Mesenchymal stem cell (in vitro differentiated cells and primary cell): ENCODE data around the gene LYPD6B.
A peak's percentile ranks its signal among the peaks of the same experiment; 100 is the strongest.

Experiments used
- DNase-seq: peaks from one replicate; pipeline ENCODE4 v3.0.0-alpha.2; 2013
- H2AFZ ChIP-seq: one replicate; pipeline ENCODE4 v1.6.1; 2013; ENCODE audit warnings: low read depth, mild to moderate bottlenecking, control low read depth, inconsistent platforms, low read length, moderate library complexity
- H2AK5ac ChIP-seq: 2 replicates; pipeline ENCODE4 v1.6.1; 2013; ENCODE audit warnings: low read length, moderate library complexity, mild to moderate bottlenecking, inconsistent platforms; ENCODE audit not compliant: severe bottlenecking
- H2BK120ac ChIP-seq: one replicate; pipeline ENCODE4 v1.6.1; 2013; ENCODE audit warnings: low read depth, mild to moderate bottlenecking, inconsistent platforms, low read length, moderate library complexity
- H2BK12ac ChIP-seq, 2 experiments: one replicate each; pipeline ENCODE4 v1.6.1; 2013; ENCODE audit warnings: inconsistent platforms in 2 of 2, low read length in 2 of 2, mild to moderate bottlenecking in 2 of 2, moderate library complexity in 2 of 2, control low read depth in 1 of 2
- H2BK15ac ChIP-seq: one replicate; pipeline ENCODE4 v1.6.1; 2013; ENCODE audit warnings: mild to moderate bottlenecking, low read depth, inconsistent platforms; ENCODE audit not compliant: poor library complexity, severe bottlenecking
- H2BK5ac ChIP-seq: 2 replicates; pipeline ENCODE4 v1.6.1; 2013; ENCODE audit warnings: low read depth, mild to moderate bottlenecking, low read length, control low read depth, inconsistent platforms; ENCODE audit not compliant: poor library complexity, severe bottlenecking
- H3K14ac ChIP-seq, 2 experiments: one replicate each; pipeline ENCODE4 v1.6.1; 2013; ENCODE audit warnings: inconsistent platforms in 2 of 2, low read length in 2 of 2, control low read depth in 1 of 2, mild to moderate bottlenecking in 1 of 2, moderate library complexity in 1 of 2
- H3K18ac ChIP-seq, 2 experiments: one replicate each; pipeline ENCODE4 v1.6.1; 2013; ENCODE audit warnings: inconsistent platforms in 2 of 2, low read length in 2 of 2, control low read depth in 1 of 2, low read depth in 1 of 2, mild to moderate bottlenecking in 1 of 2
- H3K23ac ChIP-seq, 2 experiments: one replicate each; pipeline ENCODE4 v1.6.1; 2013; ENCODE audit warnings: inconsistent platforms in 2 of 2, low read length in 2 of 2, mild to moderate bottlenecking in 2 of 2, moderate library complexity in 2 of 2, control low read depth in 1 of 2
- H3K27ac ChIP-seq: 2 replicates; pipeline ENCODE4 v1.5.1; 2013; ENCODE audit warnings: mild to moderate bottlenecking, moderate library complexity, low read length, control low read depth, inconsistent platforms; ENCODE audit not compliant: poor library complexity, severe bottlenecking
- H3K27me3 ChIP-seq, 2 experiments: 2 replicates each; pipeline versions ENCODE4 v1.6.1 to v1.7.0; 2013; ENCODE audit warnings: low read length in 2 of 2, mild to moderate bottlenecking in 2 of 2, moderate library complexity in 2 of 2, control low read depth in 1 of 2, inconsistent platforms in 1 of 2; ENCODE audit not compliant: control insufficient read depth in 1 of 2, insufficient read depth in 1 of 2
- H3K36me3 ChIP-seq, 2 experiments: 2 replicates each; pipeline versions ENCODE4 v1.6.1 to v1.7.0; 2013; ENCODE audit warnings: low read length in 2 of 2, control low read depth in 1 of 2, inconsistent platforms in 1 of 2, low read depth in 1 of 2, mild to moderate bottlenecking in 1 of 2; ENCODE audit not compliant: insufficient read depth in 2 of 2, control insufficient read depth in 1 of 2
- H3K4ac ChIP-seq, 2 experiments: one replicate each; pipeline ENCODE4 v1.6.1; 2013; ENCODE audit warnings: inconsistent platforms in 2 of 2, low read length in 2 of 2, mild to moderate bottlenecking in 2 of 2, moderate library complexity in 2 of 2, control low read depth in 1 of 2, low read depth in 1 of 2
- H3K4me1 ChIP-seq: 2 replicates; pipeline ENCODE4 v1.6.1; 2013; ENCODE audit warnings: low read depth, low read length, control low read depth; ENCODE audit not compliant: control insufficient read depth, insufficient read depth
- H3K4me2 ChIP-seq: 2 replicates; pipeline ENCODE4 v1.6.1; 2013; ENCODE audit warnings: low read length, mild to moderate bottlenecking, inconsistent platforms; ENCODE audit not compliant: poor library complexity, severe bottlenecking
- H3K4me3 ChIP-seq, 2 experiments: 2 replicates each; pipeline versions ENCODE4 v1.5.1 to v1.7.0; 2013; ENCODE audit warnings: low read length in 2 of 2, mild to moderate bottlenecking in 2 of 2, control low read depth in 1 of 2, low read depth in 1 of 2; ENCODE audit not compliant: insufficient read depth in 1 of 2
- H3K79me1 ChIP-seq: replicated peaks from 2 replicates; pipeline ENCODE4 v1.6.1; 2013; ENCODE audit warnings: mild to moderate bottlenecking, control low read depth, low read length, inconsistent platforms; ENCODE audit not compliant: poor library complexity, severe bottlenecking
- H3K9ac ChIP-seq: 2 replicates; pipeline ENCODE4 v1.7.0; 2013; ENCODE audit warnings: mild to moderate bottlenecking, low read length, moderate library complexity
- H3K9me3 ChIP-seq: 2 replicates; pipeline ENCODE4 v1.7.0; 2013; ENCODE audit warnings: mild to moderate bottlenecking, low read length; ENCODE audit not compliant: control insufficient read depth
- H4K8ac ChIP-seq: one replicate; pipeline ENCODE4 v1.6.1; 2013; ENCODE audit warnings: inconsistent platforms, mild to moderate bottlenecking, low read length, moderate library complexity
- H4K91ac ChIP-seq: one replicate; pipeline ENCODE4 v1.6.1; 2013; ENCODE audit warnings: mild to moderate bottlenecking, low read length, inconsistent platforms
- WGBS: methylation state at CpG from one replicate; pipeline ENCODE4 v1.1.7; 2013; ENCODE audit warnings: mixed read lengths; 5-methylcytosine and 5-hydroxymethylcytosine counted together

The LYPD6B gene

DNA sequence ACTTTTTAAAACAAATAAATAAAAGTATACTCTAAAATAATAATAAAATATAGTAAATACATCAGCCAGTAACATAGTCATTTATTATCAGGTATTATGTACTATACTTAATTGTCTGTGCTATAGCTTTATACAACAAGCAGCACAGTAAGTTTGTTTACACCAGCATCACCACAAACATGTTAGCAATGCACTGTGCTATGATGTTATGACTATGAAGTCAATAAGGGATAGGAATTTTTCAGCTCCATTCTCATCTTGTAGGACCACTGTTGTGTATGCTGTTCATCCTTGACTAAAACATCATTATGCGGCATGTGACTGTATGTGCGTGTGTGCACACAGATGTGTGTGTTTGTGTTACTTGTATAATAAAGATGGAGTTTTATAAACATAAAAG, 137.5 kb downstream of the LYPD6B start:
- Histone ChIP-seq H2BK5ac (no peak overlapping the region), H3K14ac (no peak overlapping the region), H3K9me3 (peaks cover 3% of the 10 kb centered on the region), H2AFZ (no peak overlapping the region), H4K8ac (no peak overlapping the region), H3K27ac (no peak overlapping the region), H2BK12ac (no peak overlapping the region), H3K4me1 (no peaks in the 10 kb centered on the region), H3K4me2 (no peak overlapping the region), H3K9ac (no peak overlapping the region), H3K79me1 (no peaks in the 10 kb centered on the region), H3K4ac (no peak overlapping the region), H2AK5ac (no peak overlapping the region), H2BK15ac (no peak overlapping the region), H4K91ac (no peak overlapping the region), H3K4me3 (no peak overlapping the region), H2BK120ac (no peak overlapping the region), H3K36me3 (no peaks in the 10 kb centered on the region), H3K23ac (no peak overlapping the region), H3K18ac (no peak overlapping the region), H3K27me3 (peaks cover 0 to 3% of the 10 kb centered on the region in 2 experiments)
- peak; percentile 71 for DNase-seq
- 82% methylated on average over 2 of the region's 2 CpGs for WGBS

DNA sequence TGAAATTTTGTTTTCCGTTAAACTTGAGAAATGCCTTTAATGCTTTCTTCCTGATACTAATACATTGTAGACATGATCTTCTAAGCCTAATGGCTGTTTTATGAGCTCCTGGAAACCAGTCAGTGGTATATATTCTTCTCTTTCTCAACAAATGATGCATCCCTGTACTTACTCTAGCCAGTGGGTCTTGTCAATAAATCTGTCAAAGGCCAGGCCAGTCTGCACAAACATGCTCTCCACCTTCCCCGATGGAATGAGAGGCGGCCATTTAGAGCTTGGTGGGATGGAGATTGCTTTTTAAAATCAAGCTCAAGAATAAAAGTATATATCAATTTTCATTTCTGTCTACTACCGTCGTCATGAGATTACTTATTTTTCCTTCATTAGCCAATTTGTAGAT, 140.1 kb downstream of the LYPD6B start:
- no peak overlapping the region for H4K91ac ChIP-seq
- H4K8ac ChIP-seq: no peak overlapping the region
- no peak overlapping the region for H3K9ac ChIP-seq
- H3K4me1 ChIP-seq: no peaks in the 10 kb centered on the region
- H3K4ac ChIP-seq: no peak overlapping the region
- H3K27me3 ChIP-seq: peaks cover 0 to 3% of the 10 kb centered on the region in 2 experiments
- H2BK15ac ChIP-seq: no peak overlapping the region
- no peak overlapping the region for H3K27ac ChIP-seq
- no peaks in the 10 kb centered on the region for H3K9me3 ChIP-seq
- H2BK120ac ChIP-seq: no peak overlapping the region
- no peak overlapping the region for H3K4me2 ChIP-seq
- H2BK12ac ChIP-seq: no peak overlapping the region
- H3K36me3 ChIP-seq: no peaks in the 10 kb centered on the region
- H2AFZ ChIP-seq: no peak overlapping the region
- H3K79me1 ChIP-seq: no peaks in the 10 kb centered on the region
- no peak overlapping the region for H2AK5ac ChIP-seq
- H3K14ac ChIP-seq: no peak overlapping the region
- peak overlapping the region in 1 of 2 experiments; percentile 43 for H3K18ac ChIP-seq
- H2BK5ac ChIP-seq: no peak overlapping the region
- no CpG with 5 or more reads among the region's 5 CpGs for WGBS
- H3K4me3 ChIP-seq: no peak overlapping the region
- no peak for DNase-seq
- H3K23ac ChIP-seq: no peak overlapping the region

DNA sequence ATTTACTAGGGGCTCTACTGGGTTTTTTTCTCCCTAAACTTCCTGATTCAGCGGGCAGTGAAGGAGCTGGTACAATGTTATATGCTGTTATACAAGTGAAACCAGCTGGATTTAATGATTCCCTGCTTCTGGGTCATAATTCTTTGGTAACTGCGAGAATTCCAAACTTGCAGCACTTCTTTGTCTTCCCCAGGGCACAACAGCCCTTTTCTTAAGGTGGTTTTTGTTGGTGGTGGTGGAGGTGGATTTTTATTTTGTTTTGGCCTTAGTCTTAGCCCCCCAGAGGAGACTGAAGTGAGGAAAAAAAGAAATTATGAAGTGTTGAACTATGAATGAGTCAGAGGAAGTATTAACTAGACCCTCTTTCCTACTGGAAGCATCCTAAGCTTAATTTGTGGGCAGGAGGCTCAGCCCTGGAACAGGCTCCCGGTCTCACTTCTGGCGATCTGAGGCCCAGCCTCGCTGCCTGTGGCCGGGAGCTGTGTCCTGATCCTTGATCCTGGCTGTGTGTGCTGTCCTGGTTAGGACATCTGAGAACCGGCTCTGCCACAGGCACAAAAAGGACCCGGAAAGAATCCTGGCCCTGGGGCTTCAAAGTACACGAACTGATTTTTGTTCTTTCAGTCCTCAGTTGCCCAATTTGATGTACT, 141.9 kb downstream of the LYPD6B start:
- H2BK12ac ChIP-seq: peak overlapping the region in 1 of 2 experiments; percentile 71
- no peak overlapping the region for H2AK5ac ChIP-seq
- peak; percentile 34 for DNase-seq
- H3K9ac ChIP-seq: peak overlapping the region; percentile 53
- H2BK15ac ChIP-seq: peak overlapping the region; percentile 63
- no peak overlapping the region for H3K18ac ChIP-seq
- 68% methylated on average over 9 of the region's 9 CpGs for WGBS
- H3K4me2 ChIP-seq: no peak overlapping the region
- H3K4me3 ChIP-seq: peak overlapping the region; percentile 28 to 46
- no peaks in the 10 kb centered on the region for H3K36me3 ChIP-seq
- no peak overlapping the region for H3K27ac ChIP-seq
- no peak overlapping the region for H3K23ac ChIP-seq
- H4K91ac ChIP-seq: no peak overlapping the region
- peak overlapping the region; percentile 12 for H4K8ac ChIP-seq
- no peaks in the 10 kb centered on the region for H3K79me1 ChIP-seq
- H3K27me3 ChIP-seq: peaks cover 0 to 3% of the 10 kb centered on the region in 2 experiments
- H2BK5ac ChIP-seq: no peak overlapping the region
- H2BK120ac ChIP-seq: no peak overlapping the region
- no peaks in the 10 kb centered on the region for H3K4me1 ChIP-seq
- no peak overlapping the region for H3K14ac ChIP-seq
- H2AFZ ChIP-seq: no peak overlapping the region
- no peaks in the 10 kb centered on the region for H3K9me3 ChIP-seq
- H3K4ac ChIP-seq: peak overlapping the region in 1 of 2 experiments; percentile 45

GRCh38 chr2:149183187-149183586, 144.7 kb downstream of the LYPD6B start:
- peaks cover 0 to 3% of the 10 kb centered on the region in 2 experiments for H3K27me3 ChIP-seq
- no peak overlapping the region for H2BK12ac ChIP-seq
- no peak overlapping the region for H3K18ac ChIP-seq

More at GRCh38 chr2:149183187-149183586, 144.7 kb downstream of the LYPD6B start:
- H4K91ac ChIP-seq: no peak overlapping the region
- no peak overlapping the region for H2AK5ac ChIP-seq
- 100% methylated on average over 1 of the region's 1 CpG for WGBS
- DNase-seq: no peak
- H3K14ac ChIP-seq: no peak overlapping the region
- H3K36me3 ChIP-seq: no peaks in the 10 kb centered on the region
- H2BK15ac ChIP-seq: no peak overlapping the region
- no peak overlapping the region for H2AFZ ChIP-seq
- no peak overlapping the region for H3K27ac ChIP-seq
- no peak overlapping the region for H4K8ac ChIP-seq
- no peaks in the 10 kb centered on the region for H3K4me1 ChIP-seq
- no peak overlapping the region for H3K4me2 ChIP-seq
- H3K79me1 ChIP-seq: no peaks in the 10 kb centered on the region
- H2BK5ac ChIP-seq: no peak overlapping the region
- H3K9me3 ChIP-seq: no peaks in the 10 kb centered on the region
- H3K4me3 ChIP-seq: no peak overlapping the region
- H2BK120ac ChIP-seq: no peak overlapping the region
- no peak overlapping the region for H3K9ac ChIP-seq
- no peak overlapping the region for H3K23ac ChIP-seq
- H3K4ac ChIP-seq: no peak overlapping the region
